ENCODE results near the gene RHBDL2.
"Not testable (repeated sequence)": the region's sequence is repeated elsewhere in the genome, so short reads cannot be mapped to it uniquely, and the experiment has no call there.

RHBDL2 gene

DNA sequence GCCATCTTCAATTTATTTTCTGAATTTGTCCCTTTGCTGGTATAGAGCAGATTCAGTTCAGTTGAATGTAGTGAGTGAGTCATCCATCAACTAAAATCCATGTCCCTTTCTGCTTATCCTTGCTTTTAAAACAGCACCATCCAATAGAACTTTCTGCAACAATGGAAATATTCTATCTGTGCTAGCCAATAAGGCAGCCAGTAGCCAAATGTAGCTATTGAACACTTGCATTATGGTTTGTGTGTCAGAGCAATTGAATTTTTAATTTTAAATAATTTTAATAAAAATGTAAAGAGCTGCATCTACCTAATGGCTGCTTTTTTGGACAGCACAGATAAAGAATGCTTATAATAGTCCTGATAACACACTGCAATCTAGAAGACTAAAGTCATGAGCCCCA is 60.1 kb downstream of the RHBDL2 start, which contains the start of gene GJA9:
TSS of gene GJA9 (minus strand) at position 101 of the 400 bp plus-strand sequence. CDS start 5,489 bp downstream, outside the sequence.
- no peak for DNase-seq (ENCODE audit: low read depth in 2 of 2)

DNA sequence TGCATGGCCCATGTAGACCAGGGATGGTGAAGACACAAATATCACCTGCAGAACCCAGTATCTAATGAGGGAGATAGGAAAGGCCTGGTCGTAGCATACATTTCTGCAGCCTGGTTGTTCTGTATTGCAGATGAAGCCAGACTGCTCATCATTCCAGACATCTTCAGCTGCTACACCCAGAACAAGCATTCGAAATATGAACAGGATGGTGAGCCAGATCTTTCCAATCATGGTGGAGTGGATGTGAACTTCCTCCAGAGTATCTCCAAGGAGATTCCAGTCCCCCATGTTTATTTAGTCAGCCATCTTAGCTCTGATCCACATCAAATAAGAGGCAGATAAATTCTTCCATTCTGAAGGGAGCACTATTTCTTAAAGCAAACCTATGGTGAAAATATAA is 65.8 kb downstream of the RHBDL2 start:
- DNase-seq (ENCODE audit: low read depth in 2 of 2), result no peak

DNA sequence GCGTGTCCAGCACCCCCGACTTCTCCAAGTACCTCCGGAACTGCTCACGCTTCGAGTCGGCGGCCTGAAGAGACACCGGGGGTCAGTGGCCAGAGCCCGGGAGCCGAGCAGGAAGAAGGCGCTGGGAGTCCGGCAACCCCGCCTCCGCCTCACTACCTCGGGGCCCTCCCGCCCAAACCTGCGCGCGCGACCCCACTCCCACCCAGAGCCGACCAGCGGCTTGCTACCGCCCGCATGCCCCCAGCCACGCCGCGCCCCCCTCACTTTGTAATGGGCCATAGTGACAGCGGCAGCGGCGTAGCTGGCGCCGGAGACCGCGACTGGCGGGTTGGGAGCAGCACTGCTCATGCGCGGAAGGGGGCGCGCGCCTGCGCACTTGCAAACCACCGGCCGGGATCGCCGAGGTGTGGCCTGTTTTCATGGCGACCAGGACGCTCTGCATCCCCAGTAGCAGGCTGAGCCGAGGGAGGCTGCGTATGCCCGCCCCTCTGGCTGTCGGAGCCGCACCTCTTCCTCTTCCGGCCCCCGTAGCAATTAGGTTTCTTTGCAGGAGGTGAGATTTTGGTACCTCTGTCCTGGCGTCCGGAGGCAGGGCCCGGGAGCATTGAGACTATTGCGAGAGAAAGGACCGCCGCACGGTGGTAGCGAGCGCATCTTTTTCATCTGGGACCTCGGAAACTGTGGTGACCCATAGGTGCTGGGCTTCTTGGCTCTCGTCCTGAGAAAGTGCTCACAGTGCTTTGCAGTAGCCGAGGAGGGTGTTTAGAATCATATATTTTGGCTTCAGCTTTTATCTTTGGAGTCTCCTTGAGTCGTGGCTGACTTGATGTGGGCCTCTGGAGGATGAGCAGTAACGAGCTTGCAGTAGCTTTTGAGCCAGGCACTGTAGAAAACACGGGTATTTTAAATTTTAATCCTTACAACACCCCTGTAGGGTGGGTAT is 68.3 kb downstream of the RHBDL2 start, which contains the start of gene MYCBP:
TSS of gene MYCBP (minus strand) at position 322 of the 943 bp plus-strand sequence. CDS start at position 279, 43 bp downstream.
- DNase-seq (ENCODE audit: low read depth in 2 of 2), result peak; percentile 87 to 94

DNA sequence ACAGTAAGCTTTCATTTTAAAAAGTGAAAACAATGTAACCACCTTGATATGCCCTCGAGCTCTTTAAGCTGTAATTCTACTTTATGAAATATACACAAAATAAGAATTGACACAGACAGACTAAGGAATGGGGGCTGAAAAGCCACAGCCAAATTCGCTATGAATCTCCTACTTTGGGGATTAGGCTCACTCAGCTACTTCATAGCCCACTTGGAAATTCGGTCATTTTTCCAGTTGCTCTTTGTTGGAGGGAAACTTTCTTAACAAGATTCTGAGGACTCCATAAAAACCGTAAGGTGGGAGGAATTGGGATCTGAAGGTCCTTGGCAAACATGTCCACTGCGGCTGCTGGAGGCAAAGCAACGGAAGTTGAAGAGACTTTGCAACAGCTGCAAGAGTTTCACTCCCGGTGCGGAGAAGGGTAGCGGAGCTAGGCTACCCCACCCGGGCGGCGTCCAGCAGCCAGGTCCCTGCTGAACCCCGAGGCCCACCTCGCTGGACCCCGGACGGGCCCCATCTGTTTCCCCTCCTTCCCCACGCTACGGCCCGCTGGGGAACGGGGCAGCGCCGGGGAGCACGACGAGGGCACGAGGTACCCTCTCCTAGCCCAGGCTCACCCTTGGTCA is 69.1 kb downstream of the RHBDL2 start:
- DNase-seq (ENCODE audit: low read depth in 2 of 2), result peak in 1 of 2 donors; percentile 8

DNA sequence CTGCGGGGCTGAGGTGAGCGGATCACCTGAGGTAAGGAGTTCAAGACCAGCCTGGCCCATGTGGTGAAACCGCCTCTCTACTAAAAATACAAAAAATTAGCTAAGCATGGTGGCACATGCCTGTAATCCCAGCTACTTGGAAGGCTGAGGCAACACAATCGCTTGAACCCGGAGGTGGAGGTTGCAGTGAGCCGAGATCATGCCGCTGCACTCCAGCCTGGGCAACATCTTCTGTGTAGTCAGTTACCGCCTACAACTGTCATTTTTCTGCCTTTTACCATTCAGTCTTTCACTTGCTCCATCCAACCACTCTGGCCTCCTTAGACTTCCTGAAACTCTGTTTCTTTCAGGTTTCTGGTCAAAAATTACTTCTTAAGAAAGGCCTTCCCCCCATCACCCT is 70.6 kb downstream of the RHBDL2 start:
- no peak for DNase-seq (ENCODE audit: low read depth in 2 of 2)

DNA sequence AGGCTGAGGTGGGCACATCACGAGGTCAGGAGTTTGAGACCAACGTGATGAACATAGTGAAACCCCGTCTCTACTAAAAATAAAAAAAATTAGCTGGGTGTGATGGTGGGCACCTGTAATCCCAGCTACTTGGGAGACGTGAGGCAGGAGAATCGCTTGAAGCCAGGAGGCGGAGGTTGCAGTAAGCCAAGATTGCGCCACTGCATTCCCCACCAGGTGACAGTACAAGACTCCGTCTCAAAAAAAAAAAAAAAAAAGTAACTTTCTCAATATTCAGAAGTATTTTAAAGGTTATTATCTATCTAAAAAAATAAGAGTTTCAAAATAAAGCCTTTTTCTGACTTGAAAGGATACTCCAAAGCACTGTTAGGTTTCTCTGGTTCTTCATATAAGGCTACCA is 74.4 kb downstream of the RHBDL2 start:
- DNase-seq (ENCODE audit: low read depth in 2 of 2), result no peak

DNA sequence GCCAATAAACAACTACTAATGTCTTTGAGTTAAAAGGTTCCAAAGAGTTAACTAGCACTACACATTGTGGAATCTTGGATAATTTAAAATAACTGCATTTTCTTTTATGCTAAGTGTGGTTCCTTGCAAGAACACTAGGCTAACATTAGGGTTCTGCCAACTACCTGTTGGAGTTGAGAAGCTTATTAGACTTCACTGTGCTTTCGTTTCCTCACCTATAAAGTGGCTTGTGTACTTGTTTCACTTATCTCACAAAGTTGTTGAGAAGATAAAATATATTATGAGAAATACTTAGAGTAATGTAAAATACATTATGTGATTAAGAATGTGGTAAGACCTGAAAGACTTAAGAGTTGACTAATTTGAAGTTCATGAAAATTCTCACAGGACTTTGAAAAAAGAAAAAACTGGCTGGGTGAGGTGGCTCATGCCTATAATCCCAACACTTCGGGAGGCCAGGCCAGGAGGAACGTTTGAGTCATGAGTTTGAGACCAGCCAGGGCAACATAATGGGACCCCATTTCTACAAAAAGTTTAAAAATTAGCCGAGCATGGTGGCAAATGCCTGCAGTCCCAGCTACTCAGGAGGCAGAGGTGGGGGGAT is 76.4 kb downstream of the RHBDL2 start:
- DNase-seq (ENCODE audit: low read depth in 2 of 2), result no peak

DNA sequence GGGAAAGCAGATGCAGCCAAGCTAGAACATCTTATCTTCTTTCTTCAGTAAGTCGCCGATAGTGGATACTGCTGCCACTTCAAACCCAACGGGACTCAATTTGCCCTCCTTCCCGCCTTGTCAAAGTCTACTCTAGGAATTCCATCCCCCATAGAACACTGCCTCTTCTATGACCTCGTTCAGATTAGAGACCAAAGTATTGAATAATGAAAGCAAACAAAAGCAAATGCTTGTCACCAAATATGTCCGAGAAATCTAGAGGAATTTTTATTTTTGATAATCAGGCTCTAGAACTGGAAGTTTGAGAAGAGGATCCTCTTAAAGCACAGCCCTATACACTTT is 81.2 kb downstream of the RHBDL2 start:
- no peak for DNase-seq (ENCODE audit: low read depth in 2 of 2)

DNA sequence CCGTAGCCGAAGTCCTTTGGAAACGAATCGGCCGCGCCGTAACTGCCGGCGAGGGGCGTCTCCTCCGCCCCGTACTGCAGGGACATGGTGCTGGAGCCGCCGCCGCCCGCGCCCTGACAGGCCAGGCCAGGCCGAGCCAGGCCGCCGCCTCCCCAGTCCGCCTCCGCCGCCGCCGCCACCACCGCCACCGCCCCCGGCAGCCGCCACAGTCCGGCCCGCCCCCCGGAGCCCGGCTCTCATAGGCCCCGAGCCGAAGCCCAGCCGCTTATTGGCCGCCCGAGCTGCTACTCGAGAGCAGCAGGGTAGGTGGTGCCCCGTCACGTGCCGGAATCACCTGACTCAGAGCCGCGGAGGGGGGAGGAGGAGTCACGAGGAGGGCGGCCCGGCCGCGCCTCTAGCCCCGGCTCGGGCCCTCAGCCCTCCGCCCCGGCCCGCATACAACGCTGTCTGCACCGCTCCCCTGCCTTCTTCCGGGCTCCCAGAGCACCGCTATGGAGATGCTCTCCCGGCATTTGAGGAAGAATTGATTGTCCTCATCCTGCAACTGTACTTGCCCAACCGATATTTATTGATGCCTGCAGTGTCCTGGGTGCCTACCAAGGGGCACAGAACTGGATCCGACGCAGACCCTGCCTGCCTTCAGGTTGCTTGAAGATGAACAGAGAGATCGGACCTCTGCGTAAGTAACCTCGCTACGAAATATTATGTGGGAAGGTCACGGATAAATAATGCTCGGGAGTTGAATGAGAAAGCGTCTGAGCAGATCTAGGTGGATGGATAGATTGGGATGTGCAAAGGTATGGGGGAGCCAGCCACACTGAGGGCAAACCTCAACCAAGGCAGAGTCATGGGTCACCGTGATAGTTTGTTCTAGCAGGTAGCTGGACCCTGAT is 81.8 kb downstream of the RHBDL2 start, which contains the start of gene RRAGC:
TSS of gene RRAGC (minus strand) at position 212 of the 893 bp plus-strand sequence. CDS start at position 86, 126 bp downstream.
- DNase-seq (ENCODE audit: low read depth in 2 of 2), result peak; percentile 98 to 99

DNA sequence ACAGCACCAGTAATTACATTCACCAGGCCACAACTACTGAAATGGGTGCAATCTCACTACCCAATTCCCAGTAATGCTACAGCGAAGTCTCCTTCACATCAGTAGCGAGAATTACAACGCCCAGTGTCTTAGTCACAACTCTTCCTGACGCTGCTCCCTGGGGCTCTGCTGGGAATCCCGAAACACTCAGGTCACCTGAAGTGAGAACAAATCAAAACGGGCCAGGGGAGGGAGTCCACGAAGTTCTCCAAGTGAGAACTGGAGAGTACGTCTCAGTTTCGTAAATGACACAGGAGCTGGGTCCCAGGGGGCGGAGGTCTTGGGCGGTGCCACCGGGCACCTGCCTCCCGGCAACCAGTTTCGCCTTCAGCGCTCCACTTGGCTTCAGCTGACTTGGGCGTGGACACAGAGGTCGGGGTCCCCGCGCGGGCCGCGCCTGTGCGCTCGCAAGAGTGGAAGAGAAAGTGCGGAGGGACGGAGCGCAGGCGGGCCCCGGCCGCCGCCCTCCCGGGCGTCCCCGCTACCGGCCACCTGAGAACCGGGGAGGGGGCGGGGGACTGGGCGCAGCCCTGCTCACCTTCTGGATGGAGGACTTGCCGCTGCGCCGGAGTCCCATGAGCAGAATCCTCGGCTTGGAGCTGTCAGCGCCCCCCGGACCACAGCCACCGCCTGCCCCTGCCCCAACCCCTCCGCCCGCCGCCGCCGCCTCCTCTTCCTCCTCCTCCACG is 82.6 kb downstream of the RHBDL2 start:
- DNase-seq (ENCODE audit: low read depth in 2 of 2), result peak; percentile 38 to 47

DNA sequence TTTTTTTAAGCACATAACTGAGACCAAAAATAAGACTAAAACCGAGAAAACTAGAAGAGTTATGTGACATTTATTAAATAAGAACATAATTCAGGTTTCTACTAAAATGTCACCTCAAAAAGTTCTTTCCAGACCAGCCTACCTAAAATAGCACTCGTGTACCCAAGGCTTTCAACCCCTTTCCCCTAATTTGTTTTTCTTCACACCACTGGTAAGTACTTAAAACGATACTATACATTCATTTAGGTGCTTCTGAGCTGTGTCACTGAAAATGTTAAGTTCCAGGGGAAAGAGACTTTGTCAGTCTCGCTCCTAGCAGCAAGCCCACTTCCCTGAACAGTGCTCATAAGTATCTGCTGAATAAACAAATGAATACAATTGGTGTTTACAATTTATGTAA is 88.8 kb downstream of the RHBDL2 start:
- no peak for DNase-seq (ENCODE audit: low read depth in 2 of 2)

DNA sequence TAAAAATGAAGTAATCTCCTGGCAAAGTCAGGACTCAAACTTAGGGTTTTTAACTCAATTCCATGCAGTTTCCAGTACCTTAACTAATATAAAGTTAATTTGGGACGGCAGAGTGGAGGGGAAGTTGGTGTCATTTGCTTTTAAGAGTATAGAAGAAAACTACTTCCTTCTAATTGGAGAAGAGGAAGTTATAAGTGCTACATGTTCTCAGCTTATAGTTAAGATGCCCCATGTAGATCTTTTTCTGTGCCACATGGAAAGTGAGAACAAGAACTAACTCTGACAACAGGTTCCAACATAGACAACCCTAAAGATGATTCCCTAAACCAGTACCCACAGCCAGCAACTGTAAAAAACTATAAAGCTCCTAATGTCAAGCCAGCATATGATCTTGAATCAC is 93.6 kb downstream of the RHBDL2 start:
- no peak for DNase-seq (ENCODE audit: low read depth in 2 of 2)

DNA sequence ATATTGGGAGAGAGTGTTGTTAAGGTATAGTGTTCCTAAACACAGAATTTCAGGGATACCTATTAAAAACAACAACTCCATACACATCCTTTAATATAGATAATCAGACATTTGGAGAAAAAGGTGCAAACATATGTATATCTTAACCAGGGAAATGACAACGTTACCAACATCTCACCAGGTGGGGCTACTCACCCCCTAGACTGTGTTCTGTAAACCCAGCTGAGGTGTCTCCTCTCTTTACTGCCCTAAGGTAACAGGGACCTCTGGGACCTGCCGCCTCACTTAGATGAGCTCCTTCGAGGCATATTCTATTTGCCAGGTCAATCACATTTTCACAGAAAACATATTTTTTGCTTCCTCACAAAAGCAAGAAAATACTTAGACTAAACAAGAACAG is 95.4 kb downstream of the RHBDL2 start:
- DNase-seq (ENCODE audit: low read depth in 2 of 2), result no peak

DNA sequence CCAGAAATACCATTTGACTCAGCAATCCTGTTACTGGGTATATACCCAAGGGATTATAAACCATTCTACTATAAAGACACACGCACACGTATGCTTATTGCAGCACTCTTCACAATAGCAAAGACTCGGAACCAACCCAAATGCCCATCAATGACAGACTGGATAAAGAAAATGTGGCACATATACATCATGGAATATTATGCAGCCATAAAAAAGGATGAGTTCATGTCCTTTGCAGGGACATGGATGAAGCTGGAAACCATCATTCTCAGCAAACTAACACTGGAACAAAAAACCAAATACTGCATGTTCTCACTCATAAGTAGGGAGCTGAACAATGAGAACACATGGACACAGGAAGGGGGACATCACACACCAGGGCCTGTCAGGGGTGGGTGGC is 96.5 kb downstream of the RHBDL2 start:
- not testable (repeated sequence) for DNase-seq (ENCODE audit: low read depth in 2 of 2)

DNA sequence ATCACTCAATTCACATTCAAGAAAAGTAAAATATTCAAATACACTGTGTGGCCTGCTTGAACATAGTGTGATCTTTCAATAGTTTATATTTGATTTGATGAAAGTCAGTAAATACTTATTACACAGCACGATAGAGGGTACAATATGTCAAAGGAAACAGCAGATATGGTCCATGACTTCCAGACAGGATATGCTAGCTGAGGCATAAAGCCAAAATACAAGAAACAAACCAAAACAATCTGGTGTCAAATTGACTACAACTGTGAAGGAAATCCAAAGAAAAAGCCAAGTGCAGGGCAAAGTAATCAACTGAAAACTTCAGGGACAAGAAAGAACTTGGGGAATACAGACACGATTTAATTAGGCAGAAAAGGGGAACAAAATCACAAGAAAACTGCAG is 101.3 kb downstream of the RHBDL2 start:
- DNase-seq (ENCODE audit: low read depth in 2 of 2), result no peak

DNA sequence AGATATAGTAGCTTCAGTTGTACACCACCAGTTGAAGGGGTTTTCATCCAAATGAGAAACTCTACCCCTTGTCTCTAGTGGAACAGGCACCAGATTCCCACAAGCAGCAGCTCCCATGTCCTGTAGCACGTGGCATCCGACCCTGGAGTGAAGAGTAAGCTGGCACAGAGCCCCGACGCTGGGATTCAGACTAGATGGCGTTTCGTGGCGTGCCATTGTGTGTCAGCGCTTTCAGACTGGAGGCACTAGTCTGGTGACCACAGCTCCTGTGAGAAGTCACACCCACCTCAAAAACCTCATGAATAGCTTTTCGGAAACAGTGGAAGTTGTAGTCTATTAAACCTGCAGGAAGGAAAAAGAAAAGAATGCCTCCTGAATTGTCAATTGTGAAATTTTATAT is 102.3 kb downstream of the RHBDL2 start:
- DNase-seq (ENCODE audit: low read depth in 2 of 2), result no peak

DNA sequence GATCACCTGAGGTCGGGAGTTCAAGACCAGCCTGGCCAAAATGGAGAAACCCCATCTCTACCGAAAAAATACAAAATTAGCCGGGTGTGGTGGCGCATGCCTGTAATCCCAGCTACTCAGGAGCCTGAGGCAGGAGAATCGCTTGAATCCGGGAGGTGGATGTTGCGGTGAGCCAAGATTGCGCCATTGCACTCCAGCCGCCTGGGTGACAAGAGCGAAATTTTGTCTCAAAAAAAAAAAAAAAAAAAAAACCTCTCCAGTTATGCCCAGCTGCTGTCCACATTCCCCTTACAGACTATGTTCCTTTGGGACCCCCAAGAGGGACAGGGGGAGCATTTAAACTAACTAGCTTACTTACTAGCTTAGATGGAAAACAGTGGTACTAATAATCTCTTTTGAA is 105.3 kb downstream of the RHBDL2 start:
- not testable (repeated sequence) for DNase-seq (ENCODE audit: low read depth in 2 of 2)

Data from stimulated activated CD4-positive, alpha-beta T cell treated with anti-CD3 and anti-CD28 coated beads, Interleukin-4, amount 100 ng/mL, for 48 hours (primary cell).